CD4-positive, alpha-beta T cell (primary cell): ENCODE results near the gene GNG7. TPM values are rescaled to one million over a fixed set of nuclear protein-coding genes. Genes with fewer than 3 reads are reported as not detected.

Experiments used
- ATAC-seq: fragments of 200-7000 bp; cut with Tn5 transposase; one replicate; pipeline ENCODE4 v1.10.0; 2022; ENCODE audit warnings: mild to moderate bottlenecking; ENCODE audit not compliant: poor library complexity
- CTCF ChIA-PET: fragments of 350-600 bp; sonication (Branson Sonifier 250); formaldehyde crosslinking; loops from one replicate; lab custom pipeline; 2021; ENCODE audit warnings: antibody characterized with exemption, inconsistent platforms; lab: Charles Lee
- POLR2A ChIA-PET: fragments of 350-600 bp; sonication (Branson Sonifier 250); formaldehyde crosslinking; loops from one replicate; lab custom pipeline; 2021; ENCODE audit warnings: antibody characterized with exemption, inconsistent platforms; lab: Charles Lee
- DNase-seq, 14 experiments: peaks; one replicate each; pipeline ENCODE4 v3.0.0-alpha.2; 2013 to 2020; ENCODE audit warnings: mixed read lengths in 2 of 14
- H3K27ac ChIP-seq, 2 donors: one replicate each; pipeline versions ENCODE4 v1.5.1 to v1.7.0; 2013; ENCODE audit warnings: low read length in 2 of 2, low read depth in 1 of 2, mild to moderate bottlenecking in 1 of 2
- H3K27me3 ChIP-seq, 2 experiments: 1 replicate in 1 of 2; 2 replicates in 1 of 2; pipeline versions ENCODE4 v1.6.1 to v1.7.0; 2013; ENCODE audit warnings: low read length in 2 of 2, control low read depth in 1 of 2, mild to moderate bottlenecking in 1 of 2, moderate library complexity in 1 of 2; ENCODE audit not compliant: insufficient read depth in 2 of 2, control insufficient read depth in 1 of 2
- H3K36me3 ChIP-seq: one replicate; pipeline ENCODE4 v1.6.1; 2013; ENCODE audit warnings: low read length, control low read depth; ENCODE audit not compliant: insufficient read depth
- H3K4me1 ChIP-seq: one replicate; pipeline ENCODE4 v1.6.1; 2013; ENCODE audit warnings: low read length, control low read depth; ENCODE audit not compliant: insufficient read depth
- H3K4me3 ChIP-seq: one replicate; pipeline ENCODE4 v1.5.1; 2013; ENCODE audit warnings: mild to moderate bottlenecking, low read length, moderate library complexity
- H3K9me3 ChIP-seq, 2 experiments: 1 replicate in 1 of 2; 2 replicates in 1 of 2; pipeline versions ENCODE4 v1.6.1 to v1.7.0; 2013; ENCODE audit warnings: low read length in 2 of 2, mild to moderate bottlenecking in 2 of 2, control low read depth in 1 of 2, moderate library complexity in 1 of 2; ENCODE audit not compliant: control insufficient read depth in 1 of 2, insufficient read depth in 1 of 2
- H3K27ac Mint-ChIP-seq: one replicate; pipeline ENCODE4 v1.8.0; 2020; ENCODE audit warnings: mixed read lengths
- H3K27me3 Mint-ChIP-seq: one replicate; pipeline ENCODE4 v1.8.0; 2021; ENCODE audit warnings: mixed read lengths
- H3K36me3 Mint-ChIP-seq: one replicate; pipeline ENCODE4 v1.8.0; 2021; ENCODE audit warnings: low read depth, mixed read lengths
- H3K4me1 Mint-ChIP-seq: one replicate; pipeline ENCODE4 v1.8.0; 2021; ENCODE audit warnings: low read depth, mixed read lengths
- H3K4me3 Mint-ChIP-seq: one replicate; pipeline ENCODE4 v1.8.0; 2020; ENCODE audit warnings: mild to moderate bottlenecking, mixed read lengths
- H3K9me3 Mint-ChIP-seq: one replicate; pipeline ENCODE4 v1.8.0; 2020; ENCODE audit warnings: mixed read lengths
- intact Hi-C, 2 experiments: fragments of 100-400 bp; cut with DNase I in 1 of 2; cut with micrococcal nuclease in 1 of 2; formaldehyde crosslinking; loops; one replicate each; pipeline versions ENCODE4 v1.15.1 to v1.9.0; 2023 to 2025; cut with DNase I, micrococcal nuclease
- total RNA-seq, 174 experiments: library from RNA in 2 of 174; stranded (reverse) in 2 of 174; gene quantifications; one replicate each; pipeline ENCODE4 v1.2.3 and lab custom pipeline; 2021 to 2026
- TF ChIP-seq, protein P1 (sequence below): fragments of 200-600 bp; IDR thresholded peaks from one replicate; pipeline ENCODE4 v1.8.0; 2022; ENCODE audit warnings: antibody characterized with exemption, mild to moderate bottlenecking

GNG7 gene
- total RNA-seq, 2 experiments from 2014 or later: 5.2 to 5.7 TPM

GRCh38 chr19:2711875-2712205 lies 9.3 kb upstream of the GNG7 start:
- Histone ChIP-seq H3K4me1 (peaks cover 7% of the 10 kb centered on the region), H3K27me3 (no peaks in the 10 kb centered on the region), H3K9me3 (peaks cover 0 to 18% of the 10 kb centered on the region in 2 experiments), H3K36me3 (no peaks in the 10 kb centered on the region), H3K27ac (no peak overlapping the region), H3K4me3 (no peak overlapping the region)
- ATAC-seq: no peak
- ChIA-PET POLR2A (no interaction called here), CTCF (no interaction called here)
- TF ChIP-seq, protein P1, sequence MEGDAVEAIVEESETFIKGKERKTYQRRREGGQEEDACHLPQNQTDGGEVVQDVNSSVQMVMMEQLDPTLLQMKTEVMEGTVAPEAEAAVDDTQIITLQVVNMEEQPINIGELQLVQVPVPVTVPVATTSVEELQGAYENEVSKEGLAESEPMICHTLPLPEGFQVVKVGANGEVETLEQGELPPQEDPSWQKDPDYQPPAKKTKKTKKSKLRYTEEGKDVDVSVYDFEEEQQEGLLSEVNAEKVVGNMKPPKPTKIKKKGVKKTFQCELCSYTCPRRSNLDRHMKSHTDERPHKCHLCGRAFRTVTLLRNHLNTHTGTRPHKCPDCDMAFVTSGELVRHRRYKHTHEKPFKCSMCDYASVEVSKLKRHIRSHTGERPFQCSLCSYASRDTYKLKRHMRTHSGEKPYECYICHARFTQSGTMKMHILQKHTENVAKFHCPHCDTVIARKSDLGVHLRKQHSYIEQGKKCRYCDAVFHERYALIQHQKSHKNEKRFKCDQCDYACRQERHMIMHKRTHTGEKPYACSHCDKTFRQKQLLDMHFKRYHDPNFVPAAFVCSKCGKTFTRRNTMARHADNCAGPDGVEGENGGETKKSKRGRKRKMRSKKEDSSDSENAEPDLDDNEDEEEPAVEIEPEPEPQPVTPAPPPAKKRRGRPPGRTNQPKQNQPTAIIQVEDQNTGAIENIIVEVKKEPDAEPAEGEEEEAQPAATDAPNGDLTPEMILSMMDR: no peak
- H3K4me1 Mint-ChIP-seq: peaks cover 25% of the 10 kb centered on the region
- no peak for DNase-seq
- intact Hi-C loops: no loop called here
- no peaks in the 10 kb centered on the region for H3K36me3 Mint-ChIP-seq
- H3K27ac Mint-ChIP-seq: no peak overlapping the region
- peaks cover 5% of the 10 kb centered on the region for H3K27me3 Mint-ChIP-seq
- no peak overlapping the region for H3K4me3 Mint-ChIP-seq
- peaks cover 5% of the 10 kb centered on the region for H3K9me3 Mint-ChIP-seq

DNA sequence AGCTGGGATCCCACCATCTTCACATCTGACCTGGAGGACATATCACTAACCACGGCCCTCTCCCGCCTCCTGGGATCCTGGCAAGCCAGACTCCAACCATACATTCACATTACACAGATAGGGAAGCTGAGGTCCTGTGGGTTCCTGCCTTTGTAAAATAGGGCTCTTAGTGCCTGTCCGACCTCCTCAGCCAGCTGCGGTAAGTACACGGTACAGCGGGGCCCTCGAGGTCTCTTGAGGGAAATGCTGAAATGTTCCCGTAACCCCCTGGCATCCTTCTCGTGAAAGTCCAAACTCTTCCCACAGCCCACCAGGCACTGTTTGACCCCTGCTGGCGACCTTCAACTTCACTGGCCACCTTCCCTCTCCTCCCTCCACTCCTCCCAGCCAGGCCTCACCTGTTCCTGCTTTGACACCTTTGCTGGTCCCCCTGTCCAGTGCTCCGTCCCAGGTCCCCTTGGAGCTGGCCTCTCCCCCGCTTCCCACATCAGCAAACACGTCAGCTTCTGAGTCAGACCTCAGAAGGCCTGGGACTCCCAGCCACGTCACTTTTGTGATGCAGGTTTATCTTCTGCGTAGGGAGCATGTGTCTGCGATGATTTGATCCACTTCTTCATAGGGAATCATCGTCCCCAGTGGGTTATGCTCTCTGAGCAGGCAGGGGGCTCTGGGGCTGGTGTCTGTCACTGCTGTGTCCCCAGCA lies 8.8 kb upstream of the GNG7 start:
- ChIA-PET POLR2A (no interaction called here), CTCF (no interaction called here)
- Mint-ChIP-seq H3K27ac (no peak overlapping the region), H3K36me3 (no peaks in the 10 kb centered on the region), H3K4me3 (no peak overlapping the region), H3K9me3 (peaks cover 5% of the 10 kb centered on the region), H3K4me1 (peaks cover 25% of the 10 kb centered on the region), H3K27me3 (peaks cover 5% of the 10 kb centered on the region)
- no peaks in the 10 kb centered on the region for H3K36me3 ChIP-seq
- peaks cover 7% of the 10 kb centered on the region for H3K4me1 ChIP-seq
- ATAC-seq (no peak), DNase-seq (peak in 1 of 14 experiments; percentile 23)
- no peak overlapping the region for H3K4me3 ChIP-seq
- no peaks in the 10 kb centered on the region for H3K27me3 ChIP-seq
- peaks cover 0 to 17% of the 10 kb centered on the region in 2 experiments for H3K9me3 ChIP-seq
- TF ChIP-seq, protein P1: no peak
- intact Hi-C loops: no loop called here
- H3K27ac ChIP-seq: no peak overlapping the region

DNA sequence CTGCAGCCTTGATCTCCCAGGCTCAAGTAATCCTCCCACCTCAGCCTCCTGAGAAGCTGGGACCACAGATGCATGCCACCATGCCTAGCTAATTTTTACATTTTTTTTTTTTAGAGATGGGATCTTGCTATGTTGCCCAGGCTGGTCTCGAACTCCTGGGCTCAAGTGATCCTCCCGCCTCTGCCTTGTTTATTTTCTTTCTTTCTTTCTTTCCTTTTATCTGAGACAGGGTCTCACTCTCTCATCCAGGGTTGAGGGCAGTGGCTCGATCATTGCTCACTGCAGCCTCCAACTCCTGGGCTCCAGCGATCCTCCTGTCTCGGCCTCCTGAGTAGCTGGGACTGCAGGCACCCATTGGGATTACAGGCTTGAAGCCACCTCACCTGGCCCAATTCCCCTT lies 3.8 kb upstream of the GNG7 start:
- TF ChIP-seq, protein P1: no peak
- Mint-ChIP-seq H3K36me3 (no peaks in the 10 kb centered on the region), H3K4me1 (peaks cover 17% of the 10 kb centered on the region), H3K9me3 (no peaks in the 10 kb centered on the region), H3K4me3 (no peak overlapping the region), H3K27me3 (no peaks in the 10 kb centered on the region), H3K27ac (no peak overlapping the region)
- Histone ChIP-seq H3K4me1 (peaks cover 24% of the 10 kb centered on the region), H3K4me3 (no peak overlapping the region), H3K36me3 (no peaks in the 10 kb centered on the region), H3K27me3 (no peaks in the 10 kb centered on the region), H3K9me3 (no peaks in the 10 kb centered on the region), H3K27ac (no peak overlapping the region)
- intact Hi-C loops: no loop called here
- ChIA-PET CTCF (no interaction called here), POLR2A (no interaction called here)
- DNase-seq (no peak), ATAC-seq (no peak)
